GM18861 (cell line): Measurements from ENCODE around the gene KNOP1.

ENCODE experiments used
- ATAC-seq: cut with Tn5 transposase; IDR thresholded peaks from one replicate; pipeline ENCODE4 v1.9.1; 2021; ENCODE audit not compliant: unreplicated experiment

KNOP1 gene, protein sequence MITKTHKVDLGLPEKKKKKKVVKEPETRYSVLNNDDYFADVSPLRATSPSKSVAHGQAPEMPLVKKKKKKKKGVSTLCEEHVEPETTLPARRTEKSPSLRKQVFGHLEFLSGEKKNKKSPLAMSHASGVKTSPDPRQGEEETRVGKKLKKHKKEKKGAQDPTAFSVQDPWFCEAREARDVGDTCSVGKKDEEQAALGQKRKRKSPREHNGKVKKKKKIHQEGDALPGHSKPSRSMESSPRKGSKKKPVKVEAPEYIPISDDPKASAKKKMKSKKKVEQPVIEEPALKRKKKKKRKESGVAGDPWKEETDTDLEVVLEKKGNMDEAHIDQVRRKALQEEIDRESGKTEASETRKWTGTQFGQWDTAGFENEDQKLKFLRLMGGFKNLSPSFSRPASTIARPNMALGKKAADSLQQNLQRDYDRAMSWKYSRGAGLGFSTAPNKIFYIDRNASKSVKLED

DNA sequence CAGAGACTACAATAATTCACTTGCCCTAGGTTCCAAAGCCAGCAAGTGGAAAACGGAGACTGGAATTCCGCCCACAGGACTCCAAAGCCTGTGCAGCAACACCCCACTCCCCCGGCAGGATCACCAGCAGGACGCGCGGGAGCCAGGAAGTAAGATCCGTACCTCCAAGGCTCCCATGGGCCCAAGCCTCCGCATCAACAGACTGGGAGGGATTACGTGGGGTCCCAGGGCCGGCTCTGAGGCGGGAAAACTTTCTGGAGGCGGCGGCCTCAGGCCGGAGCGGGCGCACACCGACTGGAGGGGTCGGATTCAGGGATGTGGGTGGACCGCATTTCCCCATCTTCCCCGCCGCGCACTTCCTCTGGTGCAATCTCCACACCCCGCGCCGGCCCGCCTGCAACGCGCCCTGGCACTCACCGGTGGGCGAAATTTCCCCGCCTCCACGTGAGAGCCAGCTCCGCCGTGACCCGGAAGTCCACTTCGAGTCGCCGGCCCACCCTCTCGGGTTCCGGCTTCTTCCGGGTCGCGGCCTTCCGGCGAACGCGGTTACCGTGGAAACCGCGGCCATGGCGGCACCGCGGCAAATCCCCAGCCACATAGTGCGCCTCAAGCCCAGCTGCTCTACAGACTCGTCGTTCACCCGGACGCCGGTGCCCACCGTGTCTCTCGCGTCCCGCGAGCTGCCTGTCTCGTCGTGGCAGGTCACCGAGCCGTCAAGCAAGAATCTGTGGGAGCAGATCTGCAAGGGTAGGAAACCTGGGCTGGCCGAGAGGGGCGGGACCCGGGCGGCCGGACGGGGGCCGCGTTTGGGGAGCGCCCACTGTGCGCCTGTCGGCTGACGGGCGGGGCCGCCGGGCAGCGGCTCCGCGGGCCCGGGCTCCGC, at the start of gene KNOP1, which contains the start of gene IQCK:
Gene KNOP1 (minus strand): TSS at position 487 of the 883 bp plus-strand sequence. CDS start 3,192 bp downstream, outside the sequence.
Gene IQCK (plus strand): TSS at position 531 of the 883 bp plus-strand sequence. CDS start 36 bp downstream, at position 567.
- peak; percentile 88 for ATAC-seq

GRCh38 chr16:19767497-19767896, 49.5 kb upstream of the KNOP1 start:
- ATAC-seq = no peak

GRCh38 chr16:19766988-19767387, 49.0 kb upstream of the KNOP1 start:
- ATAC-seq = no peak

DNA sequence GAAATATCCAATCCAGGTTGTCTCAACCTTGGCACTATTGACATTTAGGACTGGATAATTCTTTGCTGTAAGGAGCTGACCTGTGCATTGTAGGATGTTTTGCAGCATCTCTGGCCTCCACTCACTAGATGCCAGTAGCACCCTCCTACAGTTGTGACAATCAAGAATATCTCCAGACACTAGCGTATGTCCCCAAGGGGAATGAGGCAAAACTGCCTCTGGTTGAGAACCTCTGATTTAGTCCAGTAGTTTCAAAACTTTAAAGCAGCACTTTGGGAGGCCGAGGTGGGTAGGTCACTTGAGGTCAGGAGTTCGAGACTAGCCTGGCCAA, 48.5 kb upstream of the KNOP1 start:
- no peak for ATAC-seq

- ATAC-seq = no peak
These were observed 48.0 kb upstream of the KNOP1 start for GRCh38 chr16:19765860-19766553.

GRCh38 chr16:19760356-19761060, 42.5 kb upstream of the KNOP1 start:
- no peak for ATAC-seq

DNA sequence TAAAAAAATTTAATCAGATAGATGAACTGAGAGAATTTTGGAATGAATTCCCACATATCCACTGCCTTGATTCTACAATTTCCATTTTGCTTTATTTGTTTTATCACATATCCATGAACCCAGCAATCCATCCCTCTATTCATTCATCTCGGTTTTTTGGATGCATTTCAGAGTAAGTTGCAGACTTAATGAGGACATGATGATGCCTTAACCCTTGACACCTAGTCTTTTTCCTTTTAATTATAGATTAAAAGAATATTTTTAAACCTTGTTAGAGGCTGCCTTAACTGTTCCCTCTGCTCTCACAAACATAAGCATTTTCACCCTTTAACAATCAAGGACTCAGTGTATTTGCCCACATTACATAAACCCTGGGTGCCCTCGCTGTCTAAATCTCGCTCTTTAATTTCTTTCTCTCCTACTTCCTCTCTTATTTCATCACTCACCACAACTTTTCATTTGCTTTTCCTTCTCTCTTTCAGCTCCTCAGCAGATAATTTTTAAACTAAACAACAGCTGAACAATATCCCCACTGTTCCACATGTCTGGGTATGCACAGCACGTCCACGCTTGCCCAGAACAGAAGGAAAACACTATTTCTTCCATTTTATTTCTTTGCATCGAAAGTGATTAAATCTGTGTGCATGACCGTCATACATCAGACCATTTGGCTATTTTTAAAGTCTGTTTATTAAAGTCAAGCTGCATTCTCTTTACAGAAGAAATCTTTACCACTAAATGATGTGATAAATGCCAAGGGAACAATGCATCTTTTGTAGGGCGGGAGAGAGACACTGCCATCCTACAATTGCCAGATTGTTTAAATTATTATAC, 40.0 kb upstream of the KNOP1 start:
- ATAC-seq = no peak

- ATAC-seq = no peak
These were observed 39.0 kb upstream of the KNOP1 start for GRCh38 chr16:19757026-19757425.

DNA sequence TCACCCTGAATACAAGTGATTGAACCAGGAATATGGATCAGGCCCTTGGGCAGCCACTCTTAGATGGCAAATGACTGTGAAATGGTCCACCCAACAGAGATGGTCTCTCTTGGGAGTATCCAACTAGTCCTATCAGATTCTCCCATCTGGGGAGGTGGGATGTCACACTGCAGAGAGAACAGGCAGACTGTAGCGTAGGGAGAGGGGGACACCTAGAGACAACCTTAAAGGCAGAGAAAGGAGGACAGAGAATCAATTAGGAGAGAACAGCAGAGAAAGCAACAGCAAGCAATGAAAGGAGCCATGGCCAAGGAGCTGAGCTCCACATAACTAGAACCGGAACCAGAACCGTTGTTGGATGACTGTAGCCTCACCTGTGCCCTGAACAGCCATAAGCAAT, 37.2 kb upstream of the KNOP1 start:
- no peak for ATAC-seq

DNA sequence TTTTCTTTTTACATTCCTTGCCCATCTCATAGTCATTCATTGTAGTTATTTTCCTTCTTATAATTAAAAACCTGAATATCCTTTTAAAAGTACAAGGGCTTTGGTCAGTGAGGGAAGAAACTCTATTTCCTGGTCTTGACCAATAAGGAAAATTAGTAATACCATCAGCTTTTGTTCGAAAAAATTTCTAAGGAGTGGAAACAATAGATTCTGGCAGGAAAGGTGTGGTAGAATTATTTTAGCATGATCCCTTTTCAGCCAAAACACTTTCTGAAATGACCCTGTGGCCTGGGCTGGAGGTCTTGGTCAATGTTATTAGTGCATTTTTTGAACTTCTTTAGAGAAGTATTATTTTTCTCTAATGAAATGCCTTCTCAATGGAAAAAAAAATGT, 36.6 kb upstream of the KNOP1 start:
- ATAC-seq = no peak

DNA sequence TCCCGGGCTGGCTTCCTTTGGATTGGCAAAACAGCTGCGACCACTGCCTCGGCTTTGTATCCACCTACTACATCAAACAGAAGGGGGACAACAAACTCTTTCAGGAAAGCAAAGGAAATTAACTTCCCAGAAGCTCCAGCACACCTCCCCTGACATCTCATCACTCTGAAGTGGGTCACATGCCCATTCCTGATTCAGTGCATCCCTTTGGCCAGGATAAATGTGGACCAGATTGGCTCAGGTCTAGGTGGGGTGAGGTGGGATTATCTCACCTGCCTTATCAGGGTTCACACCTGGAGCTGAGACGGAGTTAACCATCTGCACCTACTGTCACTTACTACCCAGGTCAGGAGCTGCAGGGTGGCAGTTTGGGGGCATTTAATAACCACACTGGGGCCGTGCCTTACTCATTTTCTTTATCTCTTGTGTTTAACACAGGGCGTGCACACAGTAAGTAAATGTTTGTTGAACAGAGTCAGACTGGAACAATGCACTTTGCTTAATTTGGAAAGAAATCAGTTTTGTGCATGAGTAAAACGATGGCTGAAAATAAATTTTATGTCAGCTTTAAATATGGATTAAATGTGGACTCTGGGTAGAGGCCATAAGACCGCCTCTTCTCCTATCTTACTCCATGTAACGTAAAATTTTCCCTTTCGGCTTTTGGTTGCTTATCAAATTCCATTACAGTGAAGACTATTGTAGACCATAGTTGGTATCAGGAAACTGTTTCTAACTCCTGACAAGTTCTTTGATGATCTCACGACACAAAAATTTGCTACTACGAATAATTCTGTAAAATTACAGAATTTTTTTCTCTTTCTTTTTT, 36.0 kb upstream of the KNOP1 start:
- ATAC-seq = no peak

GRCh38 chr16:19751478-19752385, 33.7 kb upstream of the KNOP1 start:
- no peak for ATAC-seq

GRCh38 chr16:19749571-19750080, 31.6 kb upstream of the KNOP1 start:
- no peak for ATAC-seq

DNA sequence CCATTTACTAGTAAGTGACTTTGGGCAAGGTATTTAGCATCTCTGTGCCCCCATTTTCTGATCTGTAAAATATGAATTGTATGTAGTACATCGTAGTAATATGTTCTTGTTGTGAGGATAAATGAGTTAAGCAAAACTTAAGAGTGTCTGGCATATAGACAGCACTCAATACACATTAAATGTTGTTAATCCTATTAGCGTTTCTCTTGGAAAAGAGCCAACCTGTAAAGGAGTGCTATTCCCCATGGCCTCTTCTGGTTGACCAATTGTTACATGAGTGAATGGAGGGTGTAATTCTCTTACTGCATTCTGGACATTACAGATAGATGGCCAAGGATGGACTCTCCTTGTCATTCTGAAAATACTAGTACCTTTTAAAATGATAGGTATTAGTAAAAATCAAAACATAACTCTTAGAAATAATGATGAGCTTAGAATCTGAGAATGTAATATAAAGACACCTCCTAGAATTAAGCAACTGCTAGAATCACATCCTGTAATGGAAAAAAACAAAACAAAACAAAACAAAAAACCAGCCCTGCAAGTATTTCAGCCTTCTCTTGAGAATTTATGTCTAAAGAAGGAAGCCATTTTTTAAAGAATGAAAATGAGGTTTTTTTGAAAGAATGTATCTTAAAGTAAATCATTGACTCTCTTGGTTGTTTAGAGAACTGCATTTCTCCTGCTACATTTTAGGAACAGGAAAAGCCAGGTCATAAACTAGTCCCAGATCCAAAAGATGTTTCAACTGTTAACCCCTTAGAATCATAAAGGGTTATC, 30.6 kb upstream of the KNOP1 start:
- ATAC-seq = no peak

- no peak for ATAC-seq
These were observed 28.5 kb upstream of the KNOP1 start for GRCh38 chr16:19746561-19746960.

GRCh38 chr16:19745286-19746010, 27.4 kb upstream of the KNOP1 start:
- no peak for ATAC-seq
